ENCODE results near the gene PPP5C.
"Not testable (repeated sequence)": the region's sequence is repeated elsewhere in the genome, so short reads cannot be mapped to it uniquely, and the experiment has no call there.

PPP5C gene

DNA sequence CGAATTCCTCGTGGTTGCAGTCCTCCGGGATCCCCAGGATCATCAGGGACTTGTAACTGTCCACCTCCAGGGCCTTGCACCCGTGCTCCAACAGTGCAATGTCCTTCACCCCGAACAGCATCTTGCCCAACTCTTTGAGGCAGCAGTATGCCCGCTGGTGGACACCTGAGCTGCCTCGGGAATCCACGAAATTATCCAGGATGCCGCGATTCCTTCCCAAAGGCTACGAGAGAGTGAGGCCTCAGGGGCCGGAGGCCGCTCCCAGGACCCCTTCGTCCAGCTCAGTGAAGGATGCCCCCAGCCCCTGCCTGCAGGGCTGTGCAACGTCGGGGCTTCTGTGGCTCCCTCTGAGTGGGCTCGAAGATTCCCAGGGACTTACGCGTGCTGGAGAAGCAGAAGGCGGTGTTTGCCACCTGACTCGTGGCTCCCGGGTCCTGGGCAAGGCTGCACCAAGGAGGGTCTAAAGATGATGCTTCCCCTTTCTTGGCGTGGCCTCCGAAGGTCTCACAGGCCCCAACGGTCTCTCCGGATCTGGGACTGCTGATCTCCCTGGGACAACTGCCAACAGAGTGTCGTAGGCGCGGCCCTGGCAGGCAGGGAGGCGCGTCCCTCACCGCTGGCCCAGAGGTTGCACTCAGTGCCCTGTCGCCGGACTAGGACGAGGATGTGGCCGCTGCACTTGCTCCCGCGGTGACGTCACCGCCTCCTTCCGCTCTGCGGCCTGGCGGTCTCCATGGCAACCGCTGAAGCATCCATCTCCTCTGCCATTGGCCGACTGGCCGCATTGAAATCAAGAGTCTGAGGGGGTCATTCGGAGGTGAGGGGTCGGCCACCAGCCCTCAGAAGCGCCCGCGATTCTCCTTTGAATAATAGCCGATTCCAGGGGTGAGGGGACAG lies 81.6 kb downstream of the PPP5C start, which contains the start of gene PNMA8C:
Gene PNMA8C, minus strand, starts transcription at position 698 of the 897 bp plus-strand sequence. Its CDS starts 577 bp downstream, at position 121.
- DNase-seq (ENCODE audit: insufficient read length, low spot score), result no peak
- FAIRE-seq, result peak; percentile 40

DNA sequence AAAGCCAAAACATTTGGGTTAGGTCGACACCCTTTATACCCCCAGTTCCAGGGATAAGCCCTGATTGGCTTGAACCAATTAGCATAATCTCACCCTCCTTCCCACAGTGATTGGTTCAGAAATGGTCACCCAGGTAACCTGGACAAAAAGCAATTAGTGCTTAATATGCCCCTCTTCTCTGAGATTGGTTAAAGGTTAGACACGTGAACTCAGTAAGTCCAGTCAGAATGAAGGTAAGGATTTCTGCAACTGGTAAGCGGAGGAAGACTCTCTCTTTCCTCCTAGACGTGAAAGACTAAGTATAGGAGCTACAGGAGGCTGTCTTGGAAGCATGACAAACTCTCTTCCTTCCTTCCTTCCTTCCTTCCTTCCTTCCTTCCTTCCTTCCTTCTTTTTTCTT lies 83.1 kb downstream of the PPP5C start:
- no peak for FAIRE-seq
- no peak for DNase-seq (ENCODE audit: insufficient read length, low spot score)

DNA sequence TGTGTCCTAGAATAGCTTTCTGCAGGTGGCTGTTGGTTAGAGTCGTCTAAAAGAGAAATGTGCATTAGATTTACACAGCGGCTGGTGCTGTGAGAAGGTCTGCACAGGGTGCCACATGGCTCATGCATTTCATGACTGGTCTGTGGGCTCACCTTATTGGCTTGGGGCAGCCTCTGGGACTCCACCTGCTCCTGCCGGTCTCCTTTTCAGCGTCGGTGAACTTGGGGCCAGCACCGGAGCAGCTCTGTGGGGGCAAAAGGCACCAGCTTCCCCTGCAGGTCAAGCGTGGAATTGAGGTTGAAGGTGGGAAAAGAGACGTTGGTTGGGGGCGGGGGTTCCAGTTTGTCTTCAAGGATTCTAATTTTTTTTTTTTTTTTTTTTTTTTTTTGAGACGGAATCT lies 84.9 kb downstream of the PPP5C start:
- DNase-seq (ENCODE audit: insufficient read length, low spot score) (no peak), FAIRE-seq (no peak)

DNA sequence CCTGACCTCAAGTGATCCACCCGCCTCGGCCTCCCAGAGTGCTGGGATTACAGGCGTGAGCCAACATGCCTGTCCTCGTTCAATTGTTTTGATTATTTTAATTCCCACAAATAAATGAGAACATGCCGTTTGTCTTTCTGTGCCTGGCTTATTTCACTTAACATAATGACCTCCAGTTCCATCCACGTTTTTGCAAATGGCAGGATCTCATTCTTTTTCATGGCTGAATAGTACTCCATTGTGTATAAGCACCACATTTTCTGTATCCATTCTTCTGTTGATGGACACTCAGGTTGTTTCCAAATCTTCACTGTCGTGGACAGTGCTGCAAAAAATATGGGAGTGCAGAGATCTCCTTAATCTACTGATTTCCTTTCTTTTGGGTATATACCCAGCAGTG lies 86.6 kb downstream of the PPP5C start:
- DNase-seq (ENCODE audit: insufficient read length, low spot score); FAIRE-seq: not testable (repeated sequence)

DNA sequence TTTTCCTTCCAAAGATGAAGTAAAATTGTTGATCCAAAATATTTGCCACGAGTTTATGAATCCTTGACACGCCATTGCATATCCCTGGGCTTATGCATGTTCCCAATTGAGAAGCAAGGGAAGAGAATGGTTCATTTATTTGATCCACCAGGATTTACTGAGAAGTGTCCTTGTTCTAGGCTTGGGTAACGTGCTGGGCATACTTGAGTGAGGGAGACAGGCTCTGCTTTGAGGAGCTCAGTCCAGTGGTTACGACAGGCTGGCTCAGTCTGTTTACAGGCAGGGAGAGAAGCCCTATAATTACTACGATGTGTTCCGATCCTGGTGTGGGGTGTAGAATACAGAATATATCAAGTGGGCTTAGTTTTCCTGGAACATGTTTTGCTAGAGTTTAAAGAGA lies 88.1 kb downstream of the PPP5C start:
- FAIRE-seq, result no peak
- DNase-seq (ENCODE audit: insufficient read length, low spot score), result no peak

DNA sequence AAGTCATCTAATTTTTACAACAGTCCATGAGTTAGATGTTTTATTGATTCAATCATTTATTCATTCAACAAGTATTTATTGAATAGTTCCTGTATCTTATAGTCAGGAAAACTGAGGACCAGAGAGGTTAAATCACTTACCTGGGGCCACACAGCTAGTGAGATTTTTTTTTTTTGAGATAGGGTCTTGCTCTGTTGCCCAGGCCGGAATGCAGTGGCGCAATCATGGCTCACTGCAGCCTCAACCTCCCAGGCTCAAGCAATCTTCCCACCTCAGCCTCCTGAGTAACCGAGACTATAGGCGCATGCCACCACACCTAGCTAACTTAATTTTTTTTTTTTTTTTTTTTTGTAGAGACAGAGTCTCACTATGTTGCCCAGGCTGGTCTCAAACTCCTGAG lies 88.8 kb downstream of the PPP5C start:
- DNase-seq (ENCODE audit: insufficient read length, low spot score); FAIRE-seq: not testable (repeated sequence)
